T-helper 17 cell (primary cell): Measurements from ENCODE around the gene APLP2. TPM values are rescaled to one million over a fixed set of nuclear protein-coding genes. Genes with fewer than 3 reads are reported as not detected.

Source experiments
- ATAC-seq: fragments of 150-1000 bp; cut with Tn5 transposase; 2 replicates; pipeline ENCODE4 v1.10.0; 2021; ENCODE audit warnings: mild to moderate bottlenecking, moderate library complexity
- DNase-seq, 3 donors: peaks; one replicate each; pipeline versions ENCODE4 v3.0.0 to v3.0.0-alpha.2; 2020 to 2021
- H3K9me3 ChIP-seq: one replicate; pipeline ENCODE4 v1.7.0; 2013; ENCODE audit warnings: low read length, mild to moderate bottlenecking; ENCODE audit not compliant: control insufficient read depth, poor library complexity, severe bottlenecking
- H3K27ac Mint-ChIP-seq: one replicate; pipeline ENCODE4 v1.8.0; 2022; ENCODE audit warnings: mild to moderate bottlenecking, moderate library complexity, mixed read lengths
- H3K27me3 Mint-ChIP-seq: one replicate; pipeline ENCODE4 v1.8.0; 2022; ENCODE audit warnings: mixed read lengths
- H3K36me3 Mint-ChIP-seq: one replicate; pipeline ENCODE4 v1.8.0; 2022; ENCODE audit warnings: low read depth, mixed read lengths
- H3K4me1 Mint-ChIP-seq: one replicate; pipeline ENCODE4 v1.8.0; 2022; ENCODE audit warnings: mild to moderate bottlenecking, mixed read lengths
- H3K4me3 Mint-ChIP-seq: one replicate; pipeline ENCODE4 v1.8.0; 2022; ENCODE audit warnings: mild to moderate bottlenecking, moderate library complexity, mixed read lengths
- total RNA-seq, 4 donors: library from RNA in 2 of 4; stranded (reverse) in 2 of 4; gene quantifications; one replicate each; pipeline ENCODE4 v1.2.3 and lab custom pipeline; 2022 to 2026

The APLP2 gene
- total RNA-seq, 2 donors from 2014 or later = 37.7 to 44.4 TPM

GRCh38 chr11:130156108-130157022 is 86.7 kb downstream of the APLP2 start:
- peak overlapping the region; percentile 21 for H3K27ac Mint-ChIP-seq
- DNase-seq (no peak), ATAC-seq (no peak)
- peaks cover 7% of the 10 kb centered on the region for H3K36me3 Mint-ChIP-seq
- peaks cover 27% of the 10 kb centered on the region for H3K27me3 Mint-ChIP-seq
- H3K4me1 Mint-ChIP-seq = peaks cover 17% of the 10 kb centered on the region
- H3K4me3 Mint-ChIP-seq = no peak overlapping the region
- no peaks in the 10 kb centered on the region for H3K9me3 ChIP-seq

GRCh38 chr11:130157101-130157500 is 87.4 kb downstream of the APLP2 start:
- Mint-ChIP-seq H3K27me3 (peaks cover 35% of the 10 kb centered on the region), H3K36me3 (peaks cover 7% of the 10 kb centered on the region), H3K4me1 (peaks cover 20% of the 10 kb centered on the region), H3K27ac (no peak overlapping the region), H3K4me3 (no peak overlapping the region)
- no peak for DNase-seq
- H3K9me3 ChIP-seq = no peaks in the 10 kb centered on the region
- ATAC-seq = no peak

- Mint-ChIP-seq H3K4me1 (peaks cover 20% of the 10 kb centered on the region), H3K36me3 (peaks cover 7% of the 10 kb centered on the region), H3K4me3 (no peak overlapping the region), H3K27ac (no peak overlapping the region), H3K27me3 (peaks cover 42% of the 10 kb centered on the region)
- ATAC-seq (no peak), DNase-seq (no peak)
- no peaks in the 10 kb centered on the region for H3K9me3 ChIP-seq
These were observed 88.1 kb downstream of the APLP2 start for GRCh38 chr11:130157840-130158239.

- H3K36me3 Mint-ChIP-seq = peaks cover 7% of the 10 kb centered on the region
- DNase-seq (no peak), ATAC-seq (no peak)
- peak overlapping the region; percentile 86 for H3K4me3 Mint-ChIP-seq
- H3K4me1 Mint-ChIP-seq = peaks cover 22% of the 10 kb centered on the region
- peaks cover 55% of the 10 kb centered on the region for H3K27me3 Mint-ChIP-seq
- H3K27ac Mint-ChIP-seq = no peak overlapping the region
- no peaks in the 10 kb centered on the region for H3K9me3 ChIP-seq
These were observed 89.4 kb downstream of the APLP2 start for GRCh38 chr11:130159139-130159538.

GRCh38 chr11:130159657-130160497 is 90.2 kb downstream of the APLP2 start, which contains the start of gene ST14:
ST14 (plus strand) TSS chr11:130159782; CDS start chr11:130159980, 198 bp downstream.
- peak within 1 kb of the TSS; percentile 86 for H3K4me3 Mint-ChIP-seq
- no peak for DNase-seq
- no peaks in the 10 kb centered on the region for H3K9me3 ChIP-seq
- no peak within 1 kb of the TSS for H3K27ac Mint-ChIP-seq
- ATAC-seq = peak; percentile 48
- peaks cover 58% of the 10 kb centered on the region for H3K27me3 Mint-ChIP-seq
- H3K4me1 Mint-ChIP-seq = peaks cover 18% of the 10 kb centered on the region
- peaks cover 7% of the 10 kb centered on the region for H3K36me3 Mint-ChIP-seq

GRCh38 chr11:130160498-130161155 is 90.9 kb downstream of the APLP2 start:
- Mint-ChIP-seq H3K4me3 (peak overlapping the region; percentile 72), H3K27ac (no peak overlapping the region), H3K4me1 (peaks cover 18% of the 10 kb centered on the region), H3K36me3 (peaks cover 7% of the 10 kb centered on the region), H3K27me3 (peaks cover 65% of the 10 kb centered on the region)
- H3K9me3 ChIP-seq = no peaks in the 10 kb centered on the region
- no peak for DNase-seq
- ATAC-seq = no peak

- H3K4me3 Mint-ChIP-seq = peak overlapping the region; percentile 61
- H3K27ac Mint-ChIP-seq = no peak overlapping the region
- H3K9me3 ChIP-seq = no peaks in the 10 kb centered on the region
- H3K27me3 Mint-ChIP-seq = peaks cover 75% of the 10 kb centered on the region
- peaks cover 7% of the 10 kb centered on the region for H3K36me3 Mint-ChIP-seq
- no peak for DNase-seq
- H3K4me1 Mint-ChIP-seq = peaks cover 18% of the 10 kb centered on the region
- ATAC-seq = no peak
These were observed 91.9 kb downstream of the APLP2 start for GRCh38 chr11:130161441-130162145.

GRCh38 chr11:130162733-130163132 is 93.0 kb downstream of the APLP2 start:
- DNase-seq = no peak
- Mint-ChIP-seq H3K4me3 (no peak overlapping the region), H3K27me3 (peaks cover 79% of the 10 kb centered on the region), H3K27ac (no peak overlapping the region), H3K4me1 (peaks cover 18% of the 10 kb centered on the region), H3K36me3 (peaks cover 7% of the 10 kb centered on the region)
- no peaks in the 10 kb centered on the region for H3K9me3 ChIP-seq
- no peak for ATAC-seq

- Mint-ChIP-seq H3K27me3 (peaks cover 78% of the 10 kb centered on the region), H3K4me1 (peaks cover 16% of the 10 kb centered on the region), H3K27ac (no peak overlapping the region), H3K4me3 (no peak overlapping the region), H3K36me3 (peaks cover 5% of the 10 kb centered on the region)
- H3K9me3 ChIP-seq = no peaks in the 10 kb centered on the region
- no peak for DNase-seq
- ATAC-seq = no peak
These were observed 93.9 kb downstream of the APLP2 start for GRCh38 chr11:130163346-130164220.

GRCh38 chr11:130164221-130164570 is 94.5 kb downstream of the APLP2 start:
- H3K4me1 Mint-ChIP-seq = peaks cover 10% of the 10 kb centered on the region
- H3K27ac Mint-ChIP-seq = no peak overlapping the region
- no peaks in the 10 kb centered on the region for H3K9me3 ChIP-seq
- no peak for ATAC-seq
- H3K27me3 Mint-ChIP-seq = peaks cover 75% of the 10 kb centered on the region
- DNase-seq = no peak
- H3K36me3 Mint-ChIP-seq = peaks cover 2% of the 10 kb centered on the region
- H3K4me3 Mint-ChIP-seq = no peak overlapping the region

- no peaks in the 10 kb centered on the region for H3K9me3 ChIP-seq
- Mint-ChIP-seq H3K4me3 (no peak overlapping the region), H3K27me3 (peaks cover 81% of the 10 kb centered on the region), H3K36me3 (peaks cover 3% of the 10 kb centered on the region), H3K4me1 (peaks cover 12% of the 10 kb centered on the region), H3K27ac (no peak overlapping the region)
- ATAC-seq (peak; percentile 50), DNase-seq (no peak)
These were observed 96.1 kb downstream of the APLP2 start for GRCh38 chr11:130165601-130166456.
